Measurements from ENCODE around the gene DEPDC5. TPM values are rescaled to one million over a fixed set of nuclear protein-coding genes. Genes with fewer than 3 reads are reported as not detected.

The DEPDC5 gene
- total and polyA plus RNA-seq, 2 donors (not counting 1 experiment from before 2014, with no cell fraction given): 35.5 to 124 TPM

DNA sequence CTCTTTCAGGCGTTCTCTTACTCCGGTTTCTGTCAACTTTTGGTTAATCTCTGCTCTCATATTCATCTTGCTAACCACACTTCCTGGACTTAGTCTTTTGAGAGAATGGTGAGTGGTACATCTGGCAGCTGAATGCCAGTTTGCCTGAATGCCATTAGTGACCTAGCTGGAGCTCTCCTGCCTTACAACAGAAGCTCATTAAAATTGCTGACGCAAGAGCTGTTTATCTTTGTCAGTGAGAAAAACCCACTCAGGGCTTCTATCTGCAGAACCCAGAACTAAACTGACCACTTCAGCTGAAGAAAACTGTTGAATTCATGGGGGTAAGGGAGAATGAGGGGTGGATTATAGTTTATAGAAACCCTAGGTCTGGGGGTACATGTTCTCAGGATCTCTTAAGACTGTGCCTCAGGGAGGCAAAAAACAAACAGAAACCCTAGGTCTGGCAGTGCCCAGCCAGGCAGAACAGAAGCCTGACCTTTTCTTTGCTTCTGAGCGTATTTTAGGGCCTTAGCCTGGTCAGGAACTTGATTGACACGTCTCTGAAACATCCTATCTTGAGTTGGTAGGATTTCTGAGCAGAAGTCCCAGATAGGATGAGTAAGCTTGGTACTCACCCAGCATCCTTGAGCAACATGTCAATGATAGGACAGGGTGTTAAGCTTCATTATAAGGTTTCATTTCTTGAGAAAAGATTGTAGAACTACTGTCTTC, 137.7 kb downstream of the DEPDC5 start:
- Histone ChIP-seq H3K79me2 (ENCODE audit: control insufficient read depth, insufficient read depth, low read length) (no peaks in the 10 kb centered on the region), H3K4me1 (ENCODE audit: control insufficient read depth in 2 of 2, insufficient read depth in 2 of 2, low read length in 2 of 2) (no peaks in the 10 kb centered on the region), H3K9me3 (ENCODE audit: control extremely low read depth in 1 of 3, control insufficient read depth in 2 of 3, insufficient read depth in 1 of 3, low read length in 2 of 3) (no peaks in the 10 kb centered on the region), H3K9ac (ENCODE audit: low read length) (no peak overlapping the region), H4K20me1 (ENCODE audit: control insufficient read depth, insufficient read depth, low read length, poor library complexity, severe bottlenecking) (no peaks in the 10 kb centered on the region), H3K27ac (ENCODE audit: low read length in 2 of 2) (no peak overlapping the region), H3K4me2 (replicated peaks; ENCODE audit: low read depth, low read length, poor library complexity, severe bottlenecking) (no peak overlapping the region), H2AFZ (ENCODE audit: insufficient read depth, low read depth, low read length, poor library complexity, severe bottlenecking) (no peak overlapping the region), H3K36me3 (replicated peaks in 1 of 2; ENCODE audit: control extremely low read depth in 1 of 2, control insufficient read depth in 1 of 2, extremely low read depth in 1 of 2, insufficient read depth in 2 of 2, low read length in 1 of 2) (peaks cover 13 to 60% of the 10 kb centered on the region in 2 experiments), H3K4me3 (ENCODE audit: control extremely low read depth in 1 of 5, extremely low read depth in 1 of 5, insufficient read depth in 1 of 5, low read depth in 2 of 5, low read length in 4 of 5) (no peak overlapping the region), H3K27me3 (replicated peaks in 1 of 4; ENCODE audit: control extremely low read depth in 1 of 4, control insufficient read depth in 3 of 4, insufficient read depth in 4 of 4, low read length in 3 of 4) (no peaks in the 10 kb centered on the region)
- TF ChIP-seq, protein P1, sequence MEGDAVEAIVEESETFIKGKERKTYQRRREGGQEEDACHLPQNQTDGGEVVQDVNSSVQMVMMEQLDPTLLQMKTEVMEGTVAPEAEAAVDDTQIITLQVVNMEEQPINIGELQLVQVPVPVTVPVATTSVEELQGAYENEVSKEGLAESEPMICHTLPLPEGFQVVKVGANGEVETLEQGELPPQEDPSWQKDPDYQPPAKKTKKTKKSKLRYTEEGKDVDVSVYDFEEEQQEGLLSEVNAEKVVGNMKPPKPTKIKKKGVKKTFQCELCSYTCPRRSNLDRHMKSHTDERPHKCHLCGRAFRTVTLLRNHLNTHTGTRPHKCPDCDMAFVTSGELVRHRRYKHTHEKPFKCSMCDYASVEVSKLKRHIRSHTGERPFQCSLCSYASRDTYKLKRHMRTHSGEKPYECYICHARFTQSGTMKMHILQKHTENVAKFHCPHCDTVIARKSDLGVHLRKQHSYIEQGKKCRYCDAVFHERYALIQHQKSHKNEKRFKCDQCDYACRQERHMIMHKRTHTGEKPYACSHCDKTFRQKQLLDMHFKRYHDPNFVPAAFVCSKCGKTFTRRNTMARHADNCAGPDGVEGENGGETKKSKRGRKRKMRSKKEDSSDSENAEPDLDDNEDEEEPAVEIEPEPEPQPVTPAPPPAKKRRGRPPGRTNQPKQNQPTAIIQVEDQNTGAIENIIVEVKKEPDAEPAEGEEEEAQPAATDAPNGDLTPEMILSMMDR (IDR thresholded peaks at IDR 0.05): no peak
- TF ChIP-seq EZH2 (IDR thresholded peaks at IDR 0.05; ENCODE audit: borderline replicate concordance, insufficient read depth, low read depth, low read length, poor library complexity, severe bottlenecking): no peak
- Mint-ChIP-seq H3K9me3 (ENCODE audit: insufficient read depth) (no peaks in the 10 kb centered on the region), H3K27ac (no peak overlapping the region), H3K27me3 (no peaks in the 10 kb centered on the region), H3K4me3 (no peak overlapping the region), H3K4me1 (no peaks in the 10 kb centered on the region)
- ATAC-seq (ENCODE audit: low read depth): no peak
- ChIA-PET POLR2A (no interaction called here), CTCF (interaction anchor here (1.0 kb wide), 1 partner anchor 58 kb away, joined by 3 read pairs; no protein-coding TSS in a partner anchor)
- no peak for DNase-seq
- WGBS (ENCODE audit: insufficient coverage): 100% methylated on average over 2 of the region's 5 CpGs
- intact Hi-C loops (cut with micrococcal nuclease): no loop called here

DNA sequence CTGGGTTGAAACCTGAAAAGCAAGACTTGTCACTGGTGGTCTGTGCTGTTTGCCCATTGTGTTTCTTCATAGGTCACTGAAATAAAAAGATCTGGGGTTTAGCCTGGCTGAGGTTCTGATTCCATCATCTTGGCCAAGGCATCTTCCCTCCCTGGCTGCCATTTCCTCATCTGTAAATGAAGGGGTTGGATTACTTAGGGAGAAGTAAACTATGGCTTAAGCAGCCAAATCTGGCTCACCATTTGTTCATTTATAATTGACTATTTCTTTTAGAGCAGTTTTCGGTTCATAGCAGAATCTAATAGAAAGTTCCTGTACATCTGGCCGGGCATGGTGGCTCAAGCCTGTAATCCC, 138.2 kb downstream of the DEPDC5 start:
- Histone ChIP-seq H4K20me1 (ENCODE audit: control insufficient read depth, insufficient read depth, low read length, poor library complexity, severe bottlenecking) (no peaks in the 10 kb centered on the region), H3K9ac (ENCODE audit: low read length) (no peak overlapping the region), H2AFZ (ENCODE audit: insufficient read depth, low read depth, low read length, poor library complexity, severe bottlenecking) (no peak overlapping the region), H3K4me3 (ENCODE audit: control extremely low read depth in 1 of 5, extremely low read depth in 1 of 5, insufficient read depth in 1 of 5, low read depth in 2 of 5, low read length in 4 of 5) (no peak overlapping the region), H3K79me2 (ENCODE audit: control insufficient read depth, insufficient read depth, low read length) (no peaks in the 10 kb centered on the region), H3K36me3 (replicated peaks in 1 of 2; ENCODE audit: control extremely low read depth in 1 of 2, control insufficient read depth in 1 of 2, extremely low read depth in 1 of 2, insufficient read depth in 2 of 2, low read length in 1 of 2) (peaks cover 13 to 64% of the 10 kb centered on the region in 2 experiments), H3K27ac (ENCODE audit: low read length in 2 of 2) (no peak overlapping the region), H3K27me3 (replicated peaks in 1 of 4; ENCODE audit: control extremely low read depth in 1 of 4, control insufficient read depth in 3 of 4, insufficient read depth in 4 of 4, low read length in 3 of 4) (no peaks in the 10 kb centered on the region), H3K9me3 (ENCODE audit: control extremely low read depth in 1 of 3, control insufficient read depth in 2 of 3, insufficient read depth in 1 of 3, low read length in 2 of 3) (no peaks in the 10 kb centered on the region), H3K4me2 (replicated peaks; ENCODE audit: low read depth, low read length, poor library complexity, severe bottlenecking) (no peak overlapping the region), H3K4me1 (ENCODE audit: control insufficient read depth in 2 of 2, insufficient read depth in 2 of 2, low read length in 2 of 2) (no peaks in the 10 kb centered on the region)
- ChIA-PET CTCF (interaction anchor here (1.0 kb wide), 1 partner anchor 57 kb away, joined by 3 read pairs; no protein-coding TSS in a partner anchor), POLR2A (no interaction called here)
- Mint-ChIP-seq H3K9me3 (ENCODE audit: insufficient read depth) (no peaks in the 10 kb centered on the region), H3K4me3 (no peak overlapping the region), H3K27ac (no peak overlapping the region), H3K27me3 (no peaks in the 10 kb centered on the region), H3K4me1 (no peaks in the 10 kb centered on the region)
- 100% methylated on average over 1 of the region's 2 CpGs for WGBS (ENCODE audit: insufficient coverage)
- ATAC-seq (ENCODE audit: low read depth) (no peak), DNase-seq (no peak)
- TF ChIP-seq EZH2 (IDR thresholded peaks at IDR 0.05; ENCODE audit: borderline replicate concordance, insufficient read depth, low read depth, low read length, poor library complexity, severe bottlenecking): no peak
- TF ChIP-seq, protein P1 (IDR thresholded peaks at IDR 0.05): no peak
- intact Hi-C loops (cut with micrococcal nuclease): no loop called here

Data from B cell (primary cell).